Measurements from ENCODE around the gene TUBGCP3.

DNA sequence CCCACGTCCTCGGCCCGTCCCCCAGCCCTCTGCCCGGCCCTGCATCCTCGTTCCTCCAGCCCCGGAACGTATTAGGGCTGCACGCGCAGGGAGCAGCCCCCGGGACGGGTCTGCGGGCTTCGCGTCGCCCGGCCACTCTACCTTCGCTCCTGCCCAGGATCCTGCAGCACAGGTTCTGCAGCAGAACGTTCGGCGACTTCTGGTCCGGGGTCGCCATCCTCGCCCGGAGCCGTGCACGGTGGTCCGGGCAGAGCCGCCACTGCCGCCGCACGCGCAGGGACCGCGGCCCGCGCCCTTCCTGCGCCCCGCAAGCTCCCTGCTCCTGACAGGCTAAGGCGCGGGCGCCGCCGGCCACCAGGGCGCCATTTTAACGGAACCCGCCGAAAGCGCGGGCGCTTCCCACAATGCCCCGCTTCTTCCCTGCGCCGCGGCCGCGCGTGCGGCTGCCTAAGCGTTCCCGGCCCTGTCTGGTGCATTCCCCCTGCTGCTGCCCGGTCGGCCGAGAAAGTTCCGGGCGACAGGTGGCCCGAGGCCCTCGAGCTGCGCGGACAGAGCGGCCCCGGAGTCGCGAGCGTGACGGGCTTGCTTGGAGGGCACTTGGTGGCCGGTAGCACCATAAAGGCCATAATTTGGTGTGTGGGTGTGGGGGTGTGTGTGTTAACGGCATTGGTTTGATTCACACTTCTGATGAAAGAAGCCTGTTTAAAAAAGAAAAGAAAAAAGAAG, at the start of gene TUBGCP3:
- TF ChIP-seq EP300 (IDR thresholded peaks at IDR 0.05), result peak in 1 of 2 donors; percentile 85
- TF ChIP-seq, protein P1, sequence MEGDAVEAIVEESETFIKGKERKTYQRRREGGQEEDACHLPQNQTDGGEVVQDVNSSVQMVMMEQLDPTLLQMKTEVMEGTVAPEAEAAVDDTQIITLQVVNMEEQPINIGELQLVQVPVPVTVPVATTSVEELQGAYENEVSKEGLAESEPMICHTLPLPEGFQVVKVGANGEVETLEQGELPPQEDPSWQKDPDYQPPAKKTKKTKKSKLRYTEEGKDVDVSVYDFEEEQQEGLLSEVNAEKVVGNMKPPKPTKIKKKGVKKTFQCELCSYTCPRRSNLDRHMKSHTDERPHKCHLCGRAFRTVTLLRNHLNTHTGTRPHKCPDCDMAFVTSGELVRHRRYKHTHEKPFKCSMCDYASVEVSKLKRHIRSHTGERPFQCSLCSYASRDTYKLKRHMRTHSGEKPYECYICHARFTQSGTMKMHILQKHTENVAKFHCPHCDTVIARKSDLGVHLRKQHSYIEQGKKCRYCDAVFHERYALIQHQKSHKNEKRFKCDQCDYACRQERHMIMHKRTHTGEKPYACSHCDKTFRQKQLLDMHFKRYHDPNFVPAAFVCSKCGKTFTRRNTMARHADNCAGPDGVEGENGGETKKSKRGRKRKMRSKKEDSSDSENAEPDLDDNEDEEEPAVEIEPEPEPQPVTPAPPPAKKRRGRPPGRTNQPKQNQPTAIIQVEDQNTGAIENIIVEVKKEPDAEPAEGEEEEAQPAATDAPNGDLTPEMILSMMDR (IDR thresholded peaks at IDR 0.05), result peak in 3 of 5 experiments; percentile 12 to 66 (median 61)

All from tibial nerve (tissue), 4 donors.